GM21423 (cell line): ENCODE results near the gene LYPD6B.

ENCODE experiments used
- ATAC-seq: cut with Tn5 transposase; IDR thresholded peaks from one replicate; pipeline ENCODE4 v1.9.1; 2021; ENCODE audit warnings: mild to moderate bottlenecking, moderate library complexity; ENCODE audit not compliant: unreplicated experiment

LYPD6B gene

DNA sequence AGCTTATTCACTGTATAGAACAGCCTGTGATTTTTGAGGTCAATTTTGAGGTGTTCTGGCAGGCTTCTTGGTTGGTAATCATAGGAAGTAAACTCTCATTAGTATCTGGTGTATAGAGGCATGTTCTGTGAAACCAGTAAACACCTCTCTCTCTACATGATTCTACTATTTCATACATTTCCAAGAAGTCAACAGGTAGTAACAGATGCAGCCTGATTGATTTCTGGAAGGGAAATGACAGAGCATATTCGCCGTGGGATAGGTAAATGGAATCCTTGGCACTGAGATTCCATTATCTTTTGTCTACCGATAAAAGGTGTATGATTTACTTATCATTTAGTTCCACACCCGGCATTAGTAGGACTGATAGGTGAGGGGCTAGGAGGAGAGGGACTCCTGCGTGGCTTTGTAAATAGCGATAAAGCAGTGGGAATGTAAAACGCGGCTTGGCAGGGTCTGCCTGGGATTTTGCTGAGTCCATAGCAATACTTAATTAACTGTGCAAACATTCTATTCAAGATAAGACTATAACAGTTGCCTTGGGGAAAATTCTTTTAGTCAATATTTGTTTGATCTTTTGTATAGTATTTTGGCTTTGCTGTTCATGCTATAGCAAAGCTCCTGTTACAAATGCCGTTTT lies 32.3 kb downstream of the LYPD6B start:
- ATAC-seq, result no peak

DNA sequence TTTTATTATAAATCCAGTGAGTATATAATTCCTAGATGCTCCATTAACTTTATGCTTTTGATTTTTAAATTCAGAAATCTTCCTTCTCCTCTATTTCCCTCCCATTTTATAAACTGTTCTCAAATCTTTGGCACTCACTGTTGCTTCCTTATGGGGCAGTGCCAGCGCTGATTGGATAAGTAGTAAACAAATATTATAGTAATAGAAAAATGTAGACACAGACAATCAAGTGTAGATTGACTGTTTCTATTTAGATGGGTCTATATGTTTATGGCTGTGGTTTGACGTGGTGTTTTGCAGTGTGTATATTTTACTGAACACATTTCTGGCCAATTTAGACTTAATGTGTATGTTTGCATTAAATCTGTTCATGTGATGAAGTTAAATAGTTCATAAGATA lies 36.6 kb downstream of the LYPD6B start:
- no peak for ATAC-seq

DNA sequence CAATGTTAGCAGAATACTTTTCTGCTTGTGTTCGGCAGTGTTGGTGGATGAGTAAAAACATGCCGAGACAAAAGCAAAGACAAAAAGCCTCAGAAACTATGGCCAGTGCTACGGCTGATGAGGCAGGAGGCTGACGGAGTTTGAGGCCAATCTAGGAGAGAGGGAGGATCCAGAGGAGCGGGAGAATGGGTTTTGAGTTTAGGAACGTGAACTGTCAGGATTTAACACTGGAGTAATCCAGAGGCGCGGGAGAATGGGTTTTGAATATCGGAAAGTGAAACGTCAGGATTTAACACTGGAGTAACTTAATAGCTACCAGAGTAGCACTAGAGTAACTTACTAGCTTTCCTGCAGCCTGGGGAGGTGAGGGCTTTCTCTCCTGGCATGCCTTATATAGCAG lies 37.4 kb downstream of the LYPD6B start:
- no peak for ATAC-seq

DNA sequence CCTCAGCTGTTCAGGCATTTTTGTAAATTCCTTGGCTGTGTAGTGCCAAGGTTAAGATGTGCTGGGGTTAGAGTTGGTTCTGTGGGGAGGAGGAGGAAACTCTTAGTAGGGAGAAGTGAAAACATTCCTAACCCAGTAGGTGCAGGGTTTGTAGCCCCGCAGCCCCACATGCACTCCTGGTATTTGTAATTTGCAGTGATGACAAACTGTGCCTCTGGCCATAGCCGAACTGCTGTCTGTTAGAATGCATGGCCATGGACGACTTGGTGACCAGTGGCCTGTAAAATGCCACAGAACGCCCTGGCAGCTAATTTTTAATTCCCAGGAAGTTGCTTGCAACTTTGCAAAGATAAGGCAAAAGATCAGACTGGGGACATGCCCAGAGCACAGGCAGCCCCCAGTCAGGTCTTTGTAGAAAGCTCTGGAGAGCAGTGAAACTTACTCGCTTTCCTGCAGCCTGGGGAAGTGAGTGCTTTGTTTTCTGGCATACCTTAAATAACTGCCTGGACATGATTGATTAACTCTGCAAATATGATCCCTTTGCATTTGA lies 38.4 kb downstream of the LYPD6B start:
- no peak for ATAC-seq

DNA sequence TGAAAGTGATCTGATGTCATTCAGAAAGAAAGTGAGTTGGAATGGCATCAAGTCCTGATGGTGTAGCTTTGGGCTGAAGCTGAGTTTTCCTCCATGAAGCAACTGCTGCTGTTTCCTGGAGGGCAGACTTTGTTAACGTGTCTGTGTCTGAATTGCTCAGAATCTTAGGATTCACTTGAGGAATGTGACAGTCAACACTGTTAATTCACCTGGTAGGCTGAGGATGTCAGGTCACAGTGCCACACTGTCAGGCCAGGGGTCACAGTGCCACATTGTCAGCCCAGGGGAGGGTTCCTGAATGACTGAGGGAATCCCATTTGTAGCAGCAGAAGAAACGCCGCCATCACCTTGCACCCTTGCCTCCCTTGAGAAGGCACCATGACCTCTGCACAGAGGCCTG lies 39.4 kb downstream of the LYPD6B start:
- ATAC-seq, result no peak

DNA sequence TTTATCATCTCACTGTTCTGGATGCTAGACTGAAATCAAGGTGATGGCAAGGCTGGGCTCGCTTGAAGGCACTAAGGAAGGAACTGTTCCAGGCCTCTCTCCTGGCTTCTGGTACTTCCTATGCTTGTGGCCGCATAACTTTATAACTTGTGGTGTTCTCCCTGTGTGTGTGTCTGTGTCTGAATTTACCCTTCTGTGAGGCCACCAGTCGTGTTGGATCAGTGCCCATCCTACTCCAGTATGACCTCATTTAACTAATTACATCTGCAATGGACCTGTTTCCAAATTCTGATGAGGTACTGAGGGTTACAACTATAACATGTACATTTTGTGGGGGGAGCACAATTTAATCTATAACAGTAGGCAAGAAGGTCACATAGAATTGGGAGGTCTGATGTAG lies 41.6 kb downstream of the LYPD6B start:
- no peak for ATAC-seq

DNA sequence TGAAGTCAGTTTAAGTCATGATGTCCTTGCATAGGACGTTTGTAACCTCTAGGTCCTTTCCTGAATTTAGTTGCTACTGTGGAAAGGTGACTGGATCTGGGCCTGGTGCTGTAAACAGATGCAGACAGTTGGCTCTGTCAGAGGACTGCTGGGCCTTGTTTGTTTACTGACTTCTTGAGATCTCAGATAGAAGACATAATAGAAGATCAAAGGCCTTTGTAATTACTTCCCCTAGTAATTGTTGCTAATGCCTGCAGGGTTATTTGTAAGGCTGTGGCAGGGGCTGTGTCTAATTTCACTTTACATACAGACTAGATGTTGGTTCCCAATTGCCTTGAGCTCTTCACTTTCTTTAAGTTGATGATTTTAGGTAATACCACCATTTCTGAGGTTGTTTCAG lies 42.5 kb downstream of the LYPD6B start:
- no peak for ATAC-seq

DNA sequence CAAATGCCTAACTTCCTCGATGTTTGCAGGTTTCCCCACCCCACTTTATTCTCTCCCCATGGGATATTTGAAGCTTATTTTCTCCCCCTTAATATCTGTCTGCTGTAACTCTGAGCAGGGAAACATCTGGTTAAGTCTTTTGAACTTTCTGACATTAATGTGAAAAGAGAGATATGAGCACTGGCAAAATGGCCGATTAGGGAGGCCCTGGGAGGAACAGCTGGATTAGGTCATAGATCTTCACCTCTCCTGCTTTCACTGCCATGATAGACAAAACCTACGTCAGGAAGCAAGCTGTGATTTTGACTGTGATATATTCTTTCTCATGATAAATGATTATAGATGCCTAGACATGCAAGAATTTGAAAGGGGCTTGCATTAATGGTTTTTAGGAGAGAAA lies 43.6 kb downstream of the LYPD6B start:
- no peak for ATAC-seq

DNA sequence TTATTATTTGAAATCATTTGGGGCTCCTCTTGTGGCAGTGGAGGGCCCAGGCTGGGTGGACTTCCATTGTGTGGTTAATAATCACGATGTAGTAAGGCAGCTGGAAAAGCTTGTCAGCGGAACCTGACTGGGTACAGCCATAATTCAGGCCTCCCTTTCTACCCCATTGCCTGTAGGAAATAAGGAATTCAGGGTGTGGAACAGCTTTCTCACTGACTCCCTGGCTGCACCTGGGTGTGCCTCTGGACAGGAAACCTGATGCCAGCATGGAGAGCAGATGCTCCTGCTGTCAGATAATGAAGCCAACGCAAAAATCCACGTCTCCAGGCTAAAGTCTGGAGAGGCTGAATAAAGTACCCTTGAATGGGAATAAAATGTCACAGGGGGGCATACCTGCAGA lies 44.2 kb downstream of the LYPD6B start:
- no peak for ATAC-seq

DNA sequence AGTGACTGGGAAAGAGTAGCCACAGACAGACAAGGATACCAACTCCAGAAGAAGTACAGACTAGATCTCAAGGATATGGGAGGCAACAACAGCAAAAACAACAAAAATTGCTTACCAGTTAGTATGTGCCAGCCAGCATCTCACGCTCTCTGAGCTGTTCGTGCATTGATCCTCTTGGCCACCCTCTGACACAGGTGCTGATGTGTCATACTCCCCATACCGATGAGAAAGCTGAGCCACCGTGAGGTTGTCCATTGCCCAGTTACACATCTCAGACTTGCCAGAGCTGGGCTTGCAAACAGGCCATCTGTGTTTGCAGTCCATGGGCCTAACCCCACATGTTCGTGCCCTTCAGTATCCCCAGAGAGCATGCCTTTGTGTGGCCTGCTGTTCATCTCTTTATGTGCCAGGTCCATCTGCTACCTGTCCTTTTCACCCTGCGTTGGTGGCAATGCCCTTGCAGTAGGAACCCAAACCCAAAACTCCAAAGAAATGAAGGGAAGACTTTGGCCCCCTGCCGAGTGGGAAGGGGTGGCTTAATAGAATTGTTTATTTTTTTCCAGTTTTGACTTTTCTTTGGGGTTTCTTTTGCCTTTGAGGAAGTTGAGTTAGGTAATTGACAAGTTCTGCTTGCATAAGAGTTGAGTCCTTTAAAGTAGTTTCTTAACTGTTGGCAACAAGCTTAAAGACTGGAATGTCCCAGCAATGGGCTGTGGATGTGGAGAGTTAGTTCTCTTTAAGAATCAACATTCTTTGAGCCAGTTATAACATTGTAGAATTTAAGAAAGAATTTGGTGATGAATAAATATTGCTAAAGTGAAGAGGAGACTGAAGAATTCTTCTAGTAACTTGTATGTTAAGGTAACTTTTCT lies 46.7 kb downstream of the LYPD6B start:
- ATAC-seq, result no peak

DNA sequence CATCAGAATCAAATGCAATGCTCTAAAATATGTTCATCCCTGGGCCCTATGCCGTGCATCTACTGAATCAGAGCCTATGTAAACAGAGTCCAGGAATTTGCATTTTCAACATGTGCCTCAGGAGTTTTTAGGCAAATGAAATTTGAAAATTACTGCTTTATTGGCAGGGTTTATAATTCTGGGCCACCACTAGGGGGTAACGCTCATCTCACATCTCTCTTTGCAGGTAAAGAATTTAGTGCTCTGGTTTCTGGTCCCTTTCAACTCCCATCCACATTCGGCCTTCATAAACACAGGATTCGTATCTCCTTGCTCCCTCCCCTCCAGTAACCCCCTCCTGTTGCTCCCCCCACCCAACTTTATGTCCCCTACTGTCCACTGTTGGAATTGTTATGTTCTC lies 49.3 kb downstream of the LYPD6B start:
- ATAC-seq, result no peak

DNA sequence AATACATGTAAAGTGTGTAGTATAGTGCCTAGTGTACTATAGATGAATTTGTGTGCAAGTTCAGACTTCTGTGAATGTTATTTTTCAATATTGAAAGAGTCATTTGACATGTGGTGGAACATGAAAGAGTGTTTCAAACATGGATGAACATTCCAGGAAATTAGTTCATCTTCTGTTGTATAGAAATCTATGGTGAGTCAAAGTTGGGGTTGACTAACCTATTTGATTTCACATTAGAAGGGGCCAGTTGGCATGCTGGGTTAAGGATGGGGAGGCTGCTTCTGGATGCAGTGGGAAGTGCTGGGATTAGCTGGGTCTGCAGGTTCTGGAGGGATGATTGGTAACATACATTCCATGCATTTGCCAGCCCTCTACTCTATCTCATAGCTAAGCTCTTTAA lies 50.6 kb downstream of the LYPD6B start:
- no peak for ATAC-seq

DNA sequence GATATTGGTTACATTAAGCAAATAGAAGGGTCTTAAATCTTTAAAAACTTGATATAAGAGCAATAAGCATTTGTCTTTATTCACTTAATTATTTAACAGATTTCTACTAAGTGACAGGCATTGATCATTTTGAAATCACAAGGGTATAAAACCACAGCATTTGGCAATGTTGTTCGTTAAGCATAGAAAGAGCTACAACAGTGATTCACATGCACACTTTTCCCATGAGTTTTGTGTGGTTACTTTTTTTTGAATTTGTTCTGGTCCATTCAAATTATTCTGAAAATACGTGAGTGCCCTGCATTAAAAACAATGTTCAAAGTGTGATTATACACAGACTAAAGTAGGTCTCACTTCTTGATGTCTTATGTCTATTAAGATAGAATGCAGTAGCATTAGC lies 52.2 kb downstream of the LYPD6B start:
- no peak for ATAC-seq

DNA sequence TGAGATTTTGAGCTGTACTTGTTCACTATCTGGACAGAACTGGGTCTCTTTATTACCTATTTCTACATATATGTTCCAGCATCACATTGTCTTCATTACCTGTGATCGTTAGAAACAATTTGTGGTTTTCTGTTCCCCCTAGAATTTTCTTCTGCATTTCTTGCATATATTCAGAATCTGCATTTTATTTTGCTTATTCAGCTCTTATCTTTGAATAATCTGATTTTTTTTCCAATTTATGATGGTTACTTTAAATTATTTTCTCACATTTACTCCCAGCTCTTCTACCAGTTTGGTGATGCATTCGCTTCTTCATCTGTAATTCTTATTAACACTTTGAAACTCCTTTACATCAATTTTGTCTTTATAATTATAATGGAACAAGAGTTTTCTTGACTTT lies 55.1 kb downstream of the LYPD6B start:
- ATAC-seq, result no peak

DNA sequence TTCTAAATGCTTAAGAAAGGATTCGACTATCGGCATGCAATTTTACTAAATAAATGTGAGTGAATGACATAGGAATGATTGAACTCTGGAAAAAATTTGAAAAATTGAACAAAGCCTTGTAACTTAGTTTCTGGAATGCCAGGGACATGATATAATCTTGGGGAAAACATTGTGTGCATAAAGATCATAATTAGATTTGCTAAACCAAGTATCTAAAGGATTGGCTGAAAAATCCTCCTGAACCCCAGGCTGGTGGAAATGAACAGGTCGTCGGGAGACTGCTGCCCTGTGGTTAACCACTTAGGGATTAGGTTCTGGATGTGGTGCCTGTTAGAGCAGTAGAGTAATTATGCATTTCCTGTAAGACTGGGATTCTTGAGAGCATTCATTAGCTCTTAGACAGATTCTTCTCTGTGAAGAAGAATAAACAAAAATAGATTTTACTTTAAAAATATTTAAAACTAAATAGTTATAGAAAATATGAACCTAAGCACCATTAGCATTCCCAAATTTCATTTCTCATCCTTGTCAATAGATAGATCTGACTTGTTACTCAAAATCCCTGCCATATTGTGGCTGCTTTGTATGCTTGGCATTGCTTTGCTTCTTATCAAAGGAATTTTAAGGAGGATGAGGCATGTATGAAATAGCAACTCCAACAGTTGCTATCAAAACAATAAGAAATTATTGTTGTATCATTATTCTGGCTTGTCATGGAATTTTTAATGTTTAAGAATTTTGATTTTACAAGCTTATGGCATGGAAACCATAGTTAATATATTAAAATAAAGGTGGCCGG lies 55.9 kb downstream of the LYPD6B start:
- no peak for ATAC-seq

DNA sequence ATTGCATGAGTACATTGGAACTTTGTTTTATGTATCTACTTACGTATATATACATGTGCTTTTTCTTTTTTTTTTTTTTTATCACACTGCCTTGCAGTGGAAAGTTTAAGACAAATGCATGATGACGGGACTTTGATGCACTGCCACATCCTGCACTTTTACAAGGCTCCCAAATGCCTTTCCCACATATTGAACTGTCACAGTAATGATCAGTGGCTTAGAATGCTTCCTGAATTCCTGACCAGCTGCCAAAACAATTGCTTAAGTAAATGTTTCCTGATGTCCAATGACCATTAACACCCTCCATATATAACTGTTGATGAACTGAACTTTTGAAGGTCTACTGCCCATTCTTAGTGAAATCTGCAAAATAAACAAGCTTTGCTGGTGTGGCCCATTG lies 60.2 kb downstream of the LYPD6B start:
- no peak for ATAC-seq

DNA sequence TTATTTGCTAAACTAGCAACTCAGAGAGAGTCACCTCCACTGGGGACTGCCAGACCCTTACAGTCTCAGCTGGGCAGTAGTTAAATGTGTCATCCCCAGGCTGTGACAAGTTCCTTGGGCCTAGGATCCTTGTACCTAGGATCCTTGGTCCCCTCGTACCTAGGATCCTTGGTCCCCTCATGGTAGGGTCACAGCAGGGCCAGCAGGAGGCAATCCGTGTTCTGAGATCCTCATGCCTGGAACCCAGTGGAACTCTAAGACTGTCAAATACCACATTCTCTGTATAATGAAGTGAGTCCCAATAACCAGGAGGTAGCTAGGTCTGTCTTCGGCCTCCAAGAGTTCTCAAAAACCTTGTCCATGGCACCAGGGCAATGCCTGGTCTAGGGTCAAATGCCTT lies 60.8 kb downstream of the LYPD6B start:
- ATAC-seq, result no peak

DNA sequence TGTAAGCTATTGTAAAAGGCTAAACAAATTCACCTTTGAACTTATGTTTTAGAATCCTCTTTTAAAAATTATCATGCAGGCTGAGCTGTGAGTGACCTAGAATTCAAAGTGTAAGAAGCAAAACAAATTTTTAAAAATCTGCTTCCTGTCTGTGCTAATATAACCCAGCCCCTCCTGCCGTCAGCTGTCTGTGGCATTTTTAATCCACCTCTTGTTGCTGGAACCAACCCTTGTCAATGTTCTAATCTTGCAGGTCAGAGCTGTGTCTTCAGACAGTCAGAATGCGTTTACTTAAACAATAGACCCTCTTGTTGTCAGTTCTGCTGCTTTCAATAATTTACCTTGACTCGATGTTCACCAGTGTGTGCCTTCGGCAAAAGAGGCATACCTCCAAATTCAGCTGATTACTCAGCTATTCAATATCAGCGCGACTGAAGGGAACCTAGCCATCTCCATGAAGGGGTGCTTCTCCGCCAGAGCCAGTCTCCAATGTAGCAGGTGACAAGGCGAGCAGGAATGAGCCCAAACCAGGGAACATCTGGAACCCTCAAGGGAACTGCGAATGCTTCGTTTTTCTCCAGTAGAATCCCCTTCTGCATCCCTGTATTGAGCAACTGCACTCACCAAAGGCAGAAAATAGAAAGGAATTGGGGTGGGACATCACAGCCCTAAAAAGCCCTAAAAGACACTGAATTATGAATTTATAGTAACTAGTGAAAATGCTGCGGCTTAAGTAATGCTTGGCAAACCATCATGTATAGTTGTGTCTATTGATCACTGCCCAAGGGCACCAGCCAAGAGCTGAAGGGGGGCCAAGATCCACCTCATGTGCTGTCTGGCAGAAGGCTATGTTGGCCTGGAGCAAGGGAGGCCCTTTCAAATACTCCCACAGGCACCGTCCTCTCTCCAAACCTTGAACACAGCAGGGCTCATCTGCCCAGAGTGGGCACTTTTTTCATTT lies 62.5 kb downstream of the LYPD6B start:
- ATAC-seq, result no peak

DNA sequence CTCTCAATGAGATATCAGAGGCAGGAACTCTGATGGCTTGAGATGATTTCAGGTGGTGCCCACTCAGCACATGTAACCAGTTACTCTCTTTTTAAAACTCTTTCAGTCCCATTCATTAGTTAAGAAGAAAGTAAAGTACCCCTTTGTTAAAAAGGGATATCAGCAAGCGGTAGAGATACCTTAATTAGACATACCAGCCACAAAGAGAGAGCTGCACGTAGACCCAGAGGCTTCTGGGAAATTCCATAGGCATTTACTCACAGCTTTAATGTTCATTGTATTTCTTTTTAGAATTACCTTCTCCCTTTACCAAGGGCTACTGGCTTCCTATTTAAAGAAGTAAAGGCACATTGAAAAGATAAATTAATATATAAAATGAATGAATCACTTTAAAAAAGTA lies 63.3 kb downstream of the LYPD6B start:
- ATAC-seq, result no peak

DNA sequence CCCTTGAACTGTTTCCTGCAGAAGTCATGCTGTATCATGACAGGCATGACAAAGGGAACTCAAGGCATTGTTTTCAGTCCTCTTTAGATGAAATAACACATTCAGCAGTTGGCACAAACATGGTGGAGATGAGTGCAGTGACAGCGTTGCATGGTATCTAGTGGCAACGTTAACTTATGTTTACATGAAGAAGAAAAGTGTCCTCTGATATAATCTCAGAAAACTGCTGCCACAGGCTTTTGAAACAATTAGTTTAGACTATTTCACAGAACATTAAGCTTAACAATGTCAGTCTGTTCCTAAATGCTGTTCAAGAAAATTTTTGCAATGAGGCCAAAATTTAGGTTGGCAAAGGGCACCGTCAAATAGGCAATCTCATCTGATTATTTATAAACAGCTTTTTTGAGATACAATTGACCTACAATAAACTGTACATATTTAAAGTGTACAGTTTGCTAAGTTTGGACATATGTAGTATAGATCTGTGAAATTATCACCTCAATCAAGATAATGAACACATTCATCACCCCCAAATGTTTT lies 64.7 kb downstream of the LYPD6B start:
- no peak for ATAC-seq
